ACHN (cell line): ENCODE measurements around the gene NEURL1B.
A peak's percentile ranks its signal among the peaks of the same experiment; 100 is the strongest.
"Not testable (repeated sequence)": the region's sequence is repeated elsewhere in the genome, so short reads cannot be mapped to it uniquely, and the experiment has no call there.

Source experiments
- DNase-seq: peaks from one replicate; pipeline ENCODE4 v3.0.0-alpha.2; 2015
- in situ Hi-C: cut with HindIII; loops from 2 replicates; pipeline ENCODE4 v1.10.0; 2017; ENCODE audit warnings: low sequenced_read_pairs, low pct_ligation_motif_present, low pct_unique_long_range_greater_than_20kb

The NEURL1B gene

GRCh38 chr5:172700365-172701290 lies 59.6 kb downstream of the NEURL1B start:
- no peak for DNase-seq
- in situ Hi-C loops, result no loop called here

- no peak for DNase-seq
- in situ Hi-C loops, result no loop called here
These were observed 60.2 kb downstream of the NEURL1B start for GRCh38 chr5:172701291-172701656.

GRCh38 chr5:172703952-172704351 lies 62.9 kb downstream of the NEURL1B start:
- in situ Hi-C loops, result no loop called here
- no peak for DNase-seq

GRCh38 chr5:172705576-172706084 lies 64.6 kb downstream of the NEURL1B start:
- DNase-seq, result no peak
- in situ Hi-C loops, result no loop called here

- DNase-seq, result no peak
- in situ Hi-C loops, result no loop called here
These were observed 65.7 kb downstream of the NEURL1B start for GRCh38 chr5:172706796-172707195.

GRCh38 chr5:172707285-172708182 lies 66.5 kb downstream of the NEURL1B start:
- DNase-seq, result no peak
- in situ Hi-C loops, result no loop called here

- in situ Hi-C loops, result no loop called here
- DNase-seq, result no peak
These were observed 67.1 kb downstream of the NEURL1B start for GRCh38 chr5:172708183-172708505.

- in situ Hi-C loops, result no loop called here
- no peak for DNase-seq
These were observed 69.6 kb downstream of the NEURL1B start for GRCh38 chr5:172710676-172711075.

GRCh38 chr5:172711321-172711861 lies 70.3 kb downstream of the NEURL1B start:
- in situ Hi-C loops, DNase-seq: not testable (repeated sequence)

- in situ Hi-C loops, result no loop called here
- DNase-seq, result no peak
These were observed 71.5 kb downstream of the NEURL1B start for GRCh38 chr5:172712610-172713009.

GRCh38 chr5:172713113-172713808 lies 72.2 kb downstream of the NEURL1B start:
- in situ Hi-C loops, result no loop called here
- DNase-seq, result peak; percentile 25

GRCh38 chr5:172713809-172714490 lies 72.9 kb downstream of the NEURL1B start:
- DNase-seq, result no peak
- in situ Hi-C loops, result no loop called here

GRCh38 chr5:172714491-172715420 lies 73.7 kb downstream of the NEURL1B start:
- in situ Hi-C loops, result no loop called here
- peak; percentile 79 for DNase-seq

- in situ Hi-C loops, result no loop called here
- DNase-seq, result no peak
These were observed 74.3 kb downstream of the NEURL1B start for GRCh38 chr5:172715421-172715780.

GRCh38 chr5:172715931-172716682 lies 75.0 kb downstream of the NEURL1B start:
- DNase-seq, result no peak
- in situ Hi-C loops, result no loop called here

GRCh38 chr5:172716796-172717313 lies 75.8 kb downstream of the NEURL1B start:
- in situ Hi-C loops, result no loop called here
- DNase-seq, result peak; percentile 69
